Astrocyte of the spinal cord (primary cell): ENCODE data around the gene HOXD8.

Experiments used
- DNase-seq: peaks from one replicate; pipeline ENCODE4 v3.0.0; 2011; ENCODE audit warnings: low read depth, low spot score
- H3K4me3 ChIP-seq: 2 replicates; pipeline ENCODE4 v1.5.1; 2011; ENCODE audit warnings: low read depth, mild to moderate bottlenecking, low read length, moderate library complexity
- in situ Hi-C: cut with HindIII; loops from 2 replicates; pipeline ENCODE4 v1.10.0; 2017; ENCODE audit warnings: low sequenced_read_pairs
- TF ChIP-seq, protein P1 (sequence below): IDR thresholded peaks from 2 replicates; pipeline ENCODE4 v1.5.1; 2012; ENCODE audit warnings: low read depth, mild to moderate bottlenecking, low read length, inconsistent platforms

Gene HOXD8

GRCh38 chr2:176136374-176137251, 7.1 kb downstream of the HOXD8 start:
- DNase-seq = no peak
- peak overlapping the region; percentile 57 for H3K4me3 ChIP-seq
- in situ Hi-C loops = no loop called here
- TF ChIP-seq, protein P1, sequence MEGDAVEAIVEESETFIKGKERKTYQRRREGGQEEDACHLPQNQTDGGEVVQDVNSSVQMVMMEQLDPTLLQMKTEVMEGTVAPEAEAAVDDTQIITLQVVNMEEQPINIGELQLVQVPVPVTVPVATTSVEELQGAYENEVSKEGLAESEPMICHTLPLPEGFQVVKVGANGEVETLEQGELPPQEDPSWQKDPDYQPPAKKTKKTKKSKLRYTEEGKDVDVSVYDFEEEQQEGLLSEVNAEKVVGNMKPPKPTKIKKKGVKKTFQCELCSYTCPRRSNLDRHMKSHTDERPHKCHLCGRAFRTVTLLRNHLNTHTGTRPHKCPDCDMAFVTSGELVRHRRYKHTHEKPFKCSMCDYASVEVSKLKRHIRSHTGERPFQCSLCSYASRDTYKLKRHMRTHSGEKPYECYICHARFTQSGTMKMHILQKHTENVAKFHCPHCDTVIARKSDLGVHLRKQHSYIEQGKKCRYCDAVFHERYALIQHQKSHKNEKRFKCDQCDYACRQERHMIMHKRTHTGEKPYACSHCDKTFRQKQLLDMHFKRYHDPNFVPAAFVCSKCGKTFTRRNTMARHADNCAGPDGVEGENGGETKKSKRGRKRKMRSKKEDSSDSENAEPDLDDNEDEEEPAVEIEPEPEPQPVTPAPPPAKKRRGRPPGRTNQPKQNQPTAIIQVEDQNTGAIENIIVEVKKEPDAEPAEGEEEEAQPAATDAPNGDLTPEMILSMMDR = no peak

- in situ Hi-C loops = no loop called here
- H3K4me3 ChIP-seq = peak overlapping the region; percentile 57
- DNase-seq = no peak
- TF ChIP-seq, protein P1 = no peak
Measured at GRCh38 chr2:176137252-176137580, 7.7 kb downstream of the HOXD8 start.

GRCh38 chr2:176137906-176138305, 8.4 kb downstream of the HOXD8 start:
- H3K4me3 ChIP-seq = peak overlapping the region; percentile 57
- TF ChIP-seq, protein P1 = no peak
- peak; percentile 29 for DNase-seq
- in situ Hi-C loops = no loop called here

DNA sequence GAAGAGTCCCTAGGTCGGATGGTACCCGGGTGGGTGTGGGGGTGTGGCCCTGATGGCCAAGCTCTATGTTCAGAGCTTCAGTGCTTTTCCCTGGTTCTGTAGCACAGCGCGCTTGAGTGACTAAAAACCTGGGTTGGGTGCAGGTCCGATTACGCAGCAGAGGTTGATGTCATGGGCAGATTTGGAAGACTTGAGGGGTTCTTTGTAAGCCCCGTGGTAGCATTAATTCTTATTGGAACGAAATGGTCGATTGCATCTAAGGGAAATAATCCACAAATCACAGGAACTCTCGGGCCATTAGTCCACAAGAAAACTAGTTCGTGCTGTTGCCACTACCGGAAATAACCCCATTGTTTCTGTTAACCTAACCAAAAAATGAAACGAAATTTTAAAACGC, 9.0 kb downstream of the HOXD8 start:
- H3K4me3 ChIP-seq = peak overlapping the region; percentile 3
- TF ChIP-seq, protein P1 = no peak
- in situ Hi-C loops = no loop called here
- DNase-seq = no peak

DNA sequence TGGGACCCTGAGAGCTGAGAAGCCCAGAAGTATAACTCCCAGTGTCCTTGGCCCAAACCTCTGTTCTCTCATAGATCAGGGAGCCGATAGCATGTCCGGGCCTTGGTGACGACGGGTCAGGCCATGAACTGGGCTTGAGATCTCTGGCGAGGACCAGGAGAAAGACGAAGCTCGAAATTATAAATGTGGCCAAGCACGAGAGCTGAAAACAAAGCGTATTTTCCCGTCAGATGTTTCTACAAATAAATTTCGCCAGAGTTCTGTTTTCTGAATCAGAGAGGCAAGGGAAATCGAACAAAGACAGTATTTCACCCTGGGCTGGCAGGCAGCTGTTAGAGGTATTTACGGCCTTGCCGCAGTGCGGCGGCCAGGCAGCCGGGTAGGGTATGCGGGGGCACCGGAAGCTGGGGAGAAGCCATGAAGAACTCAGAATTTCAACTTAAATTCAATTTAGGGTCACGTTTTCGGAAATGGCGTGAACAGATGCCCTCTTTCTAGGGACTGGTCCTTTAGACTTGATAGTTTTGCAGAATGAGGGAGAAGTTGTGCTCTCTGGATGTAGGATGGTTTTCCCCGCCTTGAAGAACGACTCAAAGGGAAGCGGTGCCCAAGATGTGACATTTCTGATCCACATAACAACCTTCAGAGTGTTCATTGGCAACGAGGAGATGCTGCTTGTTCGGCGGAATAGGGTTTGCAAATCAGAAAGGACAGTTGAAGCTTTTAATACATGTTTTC, 9.6 kb downstream of the HOXD8 start:
- no peak for DNase-seq
- no peak overlapping the region for H3K4me3 ChIP-seq
- TF ChIP-seq, protein P1 = no peak
- in situ Hi-C loops = no loop called here

- peak overlapping the region; percentile 49 for H3K4me3 ChIP-seq
- TF ChIP-seq, protein P1 = no peak
- DNase-seq = peak; percentile 61
- in situ Hi-C loops = no loop called here
Measured at GRCh38 chr2:176139661-176140512, 10.4 kb downstream of the HOXD8 start.
